Ramos (cell line): Measurements from ENCODE around the gene KDM6A.

Experiments used
- in situ Hi-C: fragments of 300-500 bp; cut with MboI; formaldehyde crosslinking; loops from one replicate; pipeline ENCODE4 v1.14.3; 2022; ENCODE audit warnings: low sequenced_read_pairs; ENCODE audit not compliant: unreplicated experiment

The KDM6A gene

GRCh38 chrX:44951572-44952067, 78.6 kb downstream of the KDM6A start:
- in situ Hi-C loops, result no loop called here

DNA sequence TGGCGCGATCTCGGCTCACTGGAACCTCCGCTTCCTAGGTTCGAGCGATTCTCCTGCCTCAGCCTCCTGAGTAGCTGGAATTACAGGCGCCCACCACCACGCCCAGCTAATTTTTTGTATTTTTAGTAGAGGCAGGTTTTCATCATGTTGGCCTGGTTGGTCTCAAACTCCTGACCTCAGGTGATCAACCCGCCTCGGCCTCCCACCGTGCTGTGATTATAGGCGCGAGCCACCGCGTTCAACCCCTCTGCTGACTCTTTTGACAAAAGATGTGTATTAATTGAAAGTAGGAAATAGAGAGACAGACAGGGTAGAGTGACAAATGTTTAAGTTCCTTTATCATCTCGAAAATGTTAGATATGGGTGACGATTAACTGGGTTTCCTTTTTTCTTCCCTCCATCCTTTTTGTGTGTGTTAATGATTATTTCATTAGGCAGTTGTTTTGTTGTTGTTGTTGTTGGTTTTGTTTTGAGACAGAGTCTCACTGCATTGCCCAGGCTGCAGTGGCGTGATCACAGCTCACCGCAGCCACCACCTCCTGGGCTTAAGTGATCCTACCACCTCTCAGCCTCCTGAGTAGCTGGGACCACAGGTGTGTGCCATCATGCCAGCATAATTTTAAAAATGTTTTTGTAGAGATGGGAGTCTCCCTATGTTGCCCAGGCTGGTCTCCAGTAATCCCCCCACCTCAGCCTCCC, 79.5 kb downstream of the KDM6A start:
- in situ Hi-C loops, result no loop called here

DNA sequence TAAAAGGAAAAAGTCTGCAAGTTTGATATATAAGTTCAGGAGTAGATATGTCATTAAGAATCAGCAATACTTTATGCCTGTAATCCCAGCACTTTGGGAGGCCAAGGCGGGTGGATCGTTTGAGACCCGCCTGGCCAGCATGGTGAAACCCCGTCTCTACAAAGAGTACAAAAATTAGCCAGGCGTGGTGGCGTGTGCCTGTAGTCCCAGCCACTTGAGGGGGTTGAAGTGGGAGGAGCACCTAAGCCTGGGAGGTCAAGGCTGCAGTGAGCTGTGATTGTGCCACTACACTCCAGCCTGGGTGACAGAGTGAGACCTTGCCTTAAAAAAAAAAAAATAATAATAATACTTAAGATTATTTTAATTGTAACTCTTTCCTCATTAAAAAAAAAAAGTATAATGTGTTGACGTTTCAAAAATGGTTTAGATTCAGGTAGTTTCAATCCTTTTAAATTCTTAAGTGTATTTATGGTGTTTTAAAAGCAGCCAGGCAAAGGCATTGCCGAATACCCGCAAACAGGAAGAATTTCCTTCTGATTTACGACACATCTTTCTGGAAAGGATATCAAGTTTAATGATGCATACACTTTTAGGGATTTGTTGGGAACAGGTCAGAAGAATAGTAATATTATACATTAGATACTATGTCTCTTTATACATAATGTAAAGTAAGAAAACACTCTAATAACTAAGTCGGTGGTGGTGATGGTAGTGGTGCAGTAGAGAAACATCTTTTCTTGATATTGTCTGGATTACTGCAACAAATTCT, 80.9 kb downstream of the KDM6A start:
- in situ Hi-C loops, result no loop called here

DNA sequence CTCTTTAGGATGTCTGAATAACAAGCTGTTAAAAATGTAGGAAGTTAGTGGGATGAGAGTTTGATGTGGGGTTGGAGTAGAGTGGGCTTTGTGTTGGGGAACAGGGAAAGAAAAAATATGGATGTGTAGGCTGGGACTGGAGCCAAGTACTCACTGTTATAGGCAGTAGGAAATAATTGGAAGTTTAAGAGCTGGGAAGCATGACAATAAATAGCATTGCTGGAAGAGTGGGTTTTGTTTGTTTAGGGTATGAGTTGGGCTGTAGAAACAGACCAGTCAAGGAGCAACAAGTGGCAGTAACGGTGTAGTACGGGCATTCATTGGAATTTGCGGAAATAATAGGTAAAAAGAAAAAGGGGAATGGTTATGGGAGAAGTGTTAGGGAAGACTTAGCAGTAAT, 81.6 kb downstream of the KDM6A start:
- in situ Hi-C loops, result no loop called here

DNA sequence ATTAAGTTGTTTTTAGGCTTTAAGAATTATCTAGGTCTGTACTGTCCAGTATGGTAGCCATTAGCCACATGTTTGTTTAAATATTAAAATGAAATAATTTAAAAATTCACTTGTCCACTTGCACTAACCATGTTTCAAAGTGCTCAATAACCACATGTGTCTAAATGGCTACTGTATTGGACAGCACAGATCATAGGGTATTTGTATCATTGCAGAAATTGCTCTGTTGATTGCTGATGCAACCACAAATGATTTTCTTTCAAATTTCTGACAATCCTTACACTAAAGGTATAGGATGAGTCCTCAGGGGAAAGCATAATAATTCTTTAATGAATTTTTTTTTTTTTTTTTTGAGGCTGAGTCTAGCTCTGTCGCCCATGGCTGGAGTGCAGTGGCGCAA, 84.9 kb downstream of the KDM6A start:
- in situ Hi-C loops, result no loop called here

DNA sequence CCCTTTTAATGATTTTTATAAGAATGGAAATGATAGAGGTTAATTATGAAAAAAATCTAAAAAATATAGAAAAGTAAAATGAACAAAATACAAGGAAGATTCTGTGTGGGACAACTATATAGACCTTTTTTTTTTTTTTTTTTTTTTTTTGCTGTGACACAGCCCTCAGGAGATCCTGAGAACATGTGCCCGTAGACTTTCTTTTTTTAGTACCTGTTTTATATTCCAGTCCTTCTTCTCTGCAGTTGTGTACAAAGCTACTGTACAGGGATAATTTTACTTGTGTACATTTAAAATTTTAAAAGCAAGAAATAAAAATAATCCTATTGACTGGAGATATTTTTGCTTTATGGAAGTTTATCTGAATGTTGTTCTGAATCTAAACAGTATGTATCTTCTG, 85.5 kb downstream of the KDM6A start:
- in situ Hi-C loops, result no loop called here

- in situ Hi-C loops, result no loop called here
Observed at GRCh38 chrX:44961817-44962607, 89.0 kb downstream of the KDM6A start.

GRCh38 chrX:44962944-44963343, 90.0 kb downstream of the KDM6A start:
- in situ Hi-C loops, result no loop called here

DNA sequence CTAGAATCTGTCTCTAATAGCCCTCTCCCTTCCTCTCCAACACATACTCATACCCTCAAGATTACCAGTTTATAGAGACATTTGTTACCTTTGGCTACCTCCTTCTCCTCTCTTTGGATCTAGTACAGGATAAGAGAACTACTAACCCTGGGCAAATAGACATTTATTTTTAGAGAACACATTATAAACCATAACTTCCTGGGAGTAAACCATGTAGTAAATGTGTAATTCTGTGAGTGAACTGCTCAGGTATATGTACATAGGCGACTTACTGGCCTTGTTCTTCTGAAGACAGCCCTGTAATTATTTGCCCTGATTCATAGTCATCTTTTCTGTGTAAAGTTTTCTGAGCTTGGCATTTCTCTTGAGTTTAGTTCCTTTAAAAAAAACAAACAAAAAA, 94.2 kb downstream of the KDM6A start:
- in situ Hi-C loops, result no loop called here

DNA sequence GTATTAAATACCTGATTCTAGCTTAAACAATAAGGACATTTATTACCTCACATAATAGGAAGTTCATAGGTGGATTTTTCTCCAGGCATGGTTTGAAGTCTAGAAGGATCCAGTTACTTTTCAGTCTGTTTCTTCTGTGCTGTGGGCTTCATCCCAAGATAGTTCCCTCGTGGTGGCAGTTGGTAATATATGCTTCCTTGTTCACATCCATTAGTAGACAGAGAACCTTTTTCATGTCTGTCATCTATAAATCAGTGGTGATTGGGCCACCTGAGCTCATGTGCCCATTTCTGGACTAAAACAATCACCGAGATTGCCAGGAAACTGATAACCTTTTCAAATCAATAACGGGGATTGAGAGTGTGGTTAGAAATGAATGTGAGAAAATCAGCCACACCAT, 97.7 kb downstream of the KDM6A start:
- in situ Hi-C loops, result no loop called here

DNA sequence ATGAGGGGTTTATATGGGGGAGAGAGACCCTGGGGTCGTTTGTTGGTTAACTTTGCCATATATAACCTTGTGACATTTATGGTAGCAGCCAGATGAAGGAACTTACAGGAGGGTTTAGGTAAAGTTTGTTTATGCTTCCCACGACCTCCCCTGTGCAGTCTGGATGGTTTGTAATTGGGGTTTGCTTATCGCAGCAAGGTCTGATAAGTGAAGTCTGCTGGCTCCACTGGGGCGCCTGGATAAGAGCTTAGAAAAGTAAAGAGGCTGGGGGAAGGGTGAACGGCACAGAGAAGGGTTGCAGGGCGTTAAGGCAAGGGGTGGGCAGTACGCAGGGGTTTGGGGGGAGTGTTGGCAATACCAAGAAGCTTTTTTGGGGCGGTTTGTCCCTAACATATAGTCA, 98.7 kb downstream of the KDM6A start:
- in situ Hi-C loops, result no loop called here

- in situ Hi-C loops, result no loop called here
Observed at GRCh38 chrX:44972132-44972531, 99.1 kb downstream of the KDM6A start.

DNA sequence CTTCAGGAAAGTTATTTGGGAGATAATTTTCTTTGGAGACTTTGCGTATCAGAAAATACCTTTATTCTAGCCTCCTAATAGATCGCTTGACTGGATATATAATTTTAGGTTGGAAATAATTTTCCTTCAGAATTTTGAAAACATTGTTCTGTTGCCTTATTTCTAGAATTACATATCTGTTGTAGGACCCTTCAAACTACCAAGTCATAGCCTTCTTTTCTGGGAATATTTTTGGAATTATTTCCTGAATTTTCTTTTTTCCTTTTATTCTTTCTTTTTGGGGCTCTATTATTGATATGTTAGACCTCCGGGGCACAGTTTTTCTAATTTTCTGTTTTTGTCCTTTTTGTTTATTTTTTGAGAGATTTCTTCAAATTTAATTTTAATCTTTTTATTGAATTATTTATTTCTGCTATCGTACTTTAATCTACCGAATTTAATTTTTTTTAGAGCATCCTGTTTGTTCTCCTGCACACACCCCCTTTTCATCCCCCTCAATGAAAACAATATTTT, 100.5 kb downstream of the KDM6A start:
- in situ Hi-C loops, result no loop called here

DNA sequence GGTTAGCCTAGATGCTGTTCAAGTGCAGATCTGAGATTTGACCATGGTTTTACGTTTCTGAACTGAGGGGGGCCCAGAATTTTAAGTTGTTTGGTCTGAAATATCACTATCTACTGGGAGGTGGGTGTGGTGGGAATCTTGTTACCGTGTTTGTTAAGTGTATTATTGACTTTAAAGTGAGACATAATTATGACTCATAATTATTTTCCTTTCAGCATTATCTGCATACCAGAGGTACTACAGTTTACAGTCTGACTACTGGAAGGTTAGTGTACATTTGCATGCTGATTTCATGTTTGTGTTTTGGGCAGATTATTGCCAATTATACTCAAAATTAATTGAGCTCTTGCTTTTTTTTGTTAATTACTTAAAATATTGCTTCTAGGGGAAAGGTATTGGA, 101.5 kb downstream of the KDM6A start:
- in situ Hi-C loops, result no loop called here

GRCh38 chrX:44975666-44976263, 102.8 kb downstream of the KDM6A start:
- in situ Hi-C loops, result no loop called here

GRCh38 chrX:44978976-44979375, 106.0 kb downstream of the KDM6A start:
- in situ Hi-C loops, result no loop called here

DNA sequence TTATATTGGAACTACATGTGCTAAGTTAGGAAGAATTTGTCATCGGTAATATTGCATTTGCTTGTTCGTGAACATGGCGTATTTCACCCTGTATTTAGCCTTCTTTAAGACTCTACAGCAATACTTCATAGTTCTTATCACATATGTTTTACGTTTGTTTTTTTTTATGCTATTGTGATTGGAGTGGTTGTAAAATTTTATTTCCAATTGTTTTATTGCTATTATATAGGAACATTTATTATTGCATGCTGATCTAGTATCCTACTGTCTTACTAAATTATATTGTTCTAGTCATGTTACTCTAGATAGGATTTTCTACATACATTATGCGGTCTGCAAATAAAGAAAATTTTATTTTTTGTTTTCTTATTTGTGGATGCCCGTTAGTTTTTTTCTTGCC, 107.4 kb downstream of the KDM6A start:
- in situ Hi-C loops, result no loop called here

- in situ Hi-C loops, result no loop called here
Observed at GRCh38 chrX:44980883-44981282, 107.9 kb downstream of the KDM6A start.

DNA sequence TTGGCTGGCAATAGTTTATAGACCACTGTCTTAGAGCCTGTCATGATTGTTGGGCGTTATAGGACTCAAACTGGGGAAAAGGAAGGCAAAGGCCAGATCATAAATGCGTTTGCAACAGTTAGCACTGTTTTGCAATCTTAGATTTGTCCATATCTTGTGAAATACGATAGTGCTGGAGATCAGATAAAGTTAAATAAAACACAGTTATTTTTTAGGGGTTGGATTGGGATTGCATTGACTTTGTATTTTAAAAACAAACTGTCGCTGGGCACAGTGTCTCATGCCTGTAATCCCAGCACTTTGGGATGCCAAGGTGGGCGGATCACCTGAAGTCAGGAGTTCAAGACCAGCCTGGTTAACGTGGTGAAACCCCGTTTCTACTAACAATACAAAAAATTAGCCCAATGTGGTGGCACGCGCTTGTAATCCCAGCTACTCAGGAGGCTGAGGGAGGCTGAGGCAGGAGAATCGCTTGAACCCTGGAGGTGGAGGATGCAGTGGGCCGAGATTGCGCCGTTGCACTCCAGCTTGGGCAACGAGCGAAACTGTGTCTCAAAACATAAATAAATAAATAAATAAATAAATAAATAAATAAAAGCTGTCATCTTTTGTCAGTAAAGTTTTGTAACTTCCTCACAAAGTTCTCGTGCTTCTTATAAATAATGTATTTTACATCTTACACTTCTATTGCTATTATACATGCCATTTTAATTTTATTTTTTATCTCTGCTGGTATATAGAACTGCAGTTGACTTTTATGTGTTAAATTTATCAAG, 117.2 kb downstream of the KDM6A start:
- in situ Hi-C loops, result no loop called here

DNA sequence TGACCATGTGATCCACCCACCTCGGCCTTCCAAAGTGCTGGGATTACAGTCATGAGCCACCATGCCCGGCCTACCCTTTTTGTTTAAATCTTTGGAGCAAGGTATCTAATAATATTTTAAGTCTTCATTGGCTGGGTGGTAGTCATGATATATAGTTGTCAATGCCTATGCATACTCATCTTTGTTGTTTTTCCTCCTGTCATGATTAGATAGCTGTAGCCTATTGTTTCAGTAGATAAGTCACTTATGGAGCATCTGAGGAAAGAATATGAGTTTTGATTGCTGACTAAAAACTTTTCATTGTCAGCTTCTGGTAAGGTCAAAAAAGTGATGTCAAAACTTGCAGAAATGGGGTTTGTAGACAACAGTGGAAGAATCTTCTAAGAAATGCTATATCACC, 119.8 kb downstream of the KDM6A start:
- in situ Hi-C loops, result no loop called here
